C4-2B (cell line): ENCODE results near the gene SHROOM2.

Source experiments
- ZFX ChIP-seq: fragments of 450-650 bp; IDR thresholded peaks from 2 replicates; pipeline ENCODE4 v1.6.1; 2017
- TF ChIP-seq, protein P1 (sequence below): fragments of 450-650 bp; conservative IDR thresholded peaks from 2 replicates; pipeline ENCODE4 v1.5.1; 2017; ENCODE audit warnings: mild to moderate bottlenecking

DNA sequence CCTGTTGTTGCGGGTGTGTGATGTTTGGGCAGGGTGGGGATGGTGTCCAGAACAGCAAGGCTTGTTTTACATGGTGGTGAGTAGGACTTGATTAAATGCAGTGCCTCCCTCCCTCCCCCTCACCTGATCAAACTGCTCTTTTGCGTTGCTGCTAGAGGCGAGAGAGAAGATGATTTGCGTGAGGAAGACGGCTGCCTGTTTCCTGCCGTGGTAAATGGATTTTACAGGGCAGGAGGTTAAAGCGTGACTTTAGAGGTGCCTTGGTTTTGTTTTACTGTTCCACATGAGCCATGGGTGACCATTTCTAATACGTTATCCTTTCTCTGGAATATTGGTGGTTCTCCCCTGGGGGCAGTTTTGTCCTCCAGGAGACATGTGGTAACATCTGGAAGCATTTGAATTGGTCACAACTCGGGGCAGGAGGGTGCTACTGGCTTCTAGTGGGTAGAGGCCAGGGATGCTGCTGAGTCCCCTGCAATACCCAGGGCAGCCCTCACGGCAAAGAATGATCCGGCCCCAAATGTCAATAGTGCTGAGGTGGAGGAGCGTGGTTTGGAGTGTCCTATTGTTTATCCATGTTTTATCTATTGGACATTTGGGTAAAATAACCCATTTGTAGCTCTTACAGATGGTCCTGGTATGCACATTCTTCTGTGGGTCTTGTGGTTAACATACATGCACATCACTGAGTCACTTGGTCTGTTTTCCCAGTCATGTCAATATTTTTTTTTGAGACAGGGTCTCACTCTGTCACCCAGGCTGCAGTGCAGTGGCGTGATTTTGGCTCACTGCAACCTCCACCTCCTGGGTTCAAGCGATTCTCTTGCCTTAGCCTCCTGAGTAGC lies 73.7 kb downstream of the SHROOM2 start:
- TF ChIP-seq, protein P1, sequence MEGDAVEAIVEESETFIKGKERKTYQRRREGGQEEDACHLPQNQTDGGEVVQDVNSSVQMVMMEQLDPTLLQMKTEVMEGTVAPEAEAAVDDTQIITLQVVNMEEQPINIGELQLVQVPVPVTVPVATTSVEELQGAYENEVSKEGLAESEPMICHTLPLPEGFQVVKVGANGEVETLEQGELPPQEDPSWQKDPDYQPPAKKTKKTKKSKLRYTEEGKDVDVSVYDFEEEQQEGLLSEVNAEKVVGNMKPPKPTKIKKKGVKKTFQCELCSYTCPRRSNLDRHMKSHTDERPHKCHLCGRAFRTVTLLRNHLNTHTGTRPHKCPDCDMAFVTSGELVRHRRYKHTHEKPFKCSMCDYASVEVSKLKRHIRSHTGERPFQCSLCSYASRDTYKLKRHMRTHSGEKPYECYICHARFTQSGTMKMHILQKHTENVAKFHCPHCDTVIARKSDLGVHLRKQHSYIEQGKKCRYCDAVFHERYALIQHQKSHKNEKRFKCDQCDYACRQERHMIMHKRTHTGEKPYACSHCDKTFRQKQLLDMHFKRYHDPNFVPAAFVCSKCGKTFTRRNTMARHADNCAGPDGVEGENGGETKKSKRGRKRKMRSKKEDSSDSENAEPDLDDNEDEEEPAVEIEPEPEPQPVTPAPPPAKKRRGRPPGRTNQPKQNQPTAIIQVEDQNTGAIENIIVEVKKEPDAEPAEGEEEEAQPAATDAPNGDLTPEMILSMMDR, result no peak
- TF ChIP-seq ZFX, result no peak
